Measurements from ENCODE around the gene MGAT5B. TPM values are rescaled to one million over a fixed set of nuclear protein-coding genes. Genes with fewer than 3 reads are reported as not detected.

The MGAT5B gene
- total RNA-seq, 1 experiment from 2014 or later: 4.9 TPM

DNA sequence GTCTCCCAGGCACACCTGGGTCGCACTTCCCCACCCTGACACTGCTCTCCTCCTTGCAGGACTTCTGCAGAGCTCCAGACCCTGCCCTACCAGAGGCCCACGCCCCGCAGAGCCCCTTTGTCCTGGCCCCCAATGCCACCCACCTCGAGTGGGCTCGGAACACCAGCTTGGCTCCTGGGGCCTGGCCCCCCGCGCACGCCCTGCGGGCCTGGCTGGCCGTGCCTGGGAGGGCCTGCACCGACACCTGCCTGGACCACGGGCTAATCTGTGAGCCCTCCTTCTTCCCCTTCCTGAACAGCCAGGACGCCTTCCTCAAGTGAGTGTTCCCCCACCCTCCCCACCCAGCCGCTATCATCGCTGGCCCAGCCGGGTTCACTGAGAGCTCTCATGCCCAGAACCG is 79.6 kb downstream of the MGAT5B start:
- TF ChIP-seq, protein P1, sequence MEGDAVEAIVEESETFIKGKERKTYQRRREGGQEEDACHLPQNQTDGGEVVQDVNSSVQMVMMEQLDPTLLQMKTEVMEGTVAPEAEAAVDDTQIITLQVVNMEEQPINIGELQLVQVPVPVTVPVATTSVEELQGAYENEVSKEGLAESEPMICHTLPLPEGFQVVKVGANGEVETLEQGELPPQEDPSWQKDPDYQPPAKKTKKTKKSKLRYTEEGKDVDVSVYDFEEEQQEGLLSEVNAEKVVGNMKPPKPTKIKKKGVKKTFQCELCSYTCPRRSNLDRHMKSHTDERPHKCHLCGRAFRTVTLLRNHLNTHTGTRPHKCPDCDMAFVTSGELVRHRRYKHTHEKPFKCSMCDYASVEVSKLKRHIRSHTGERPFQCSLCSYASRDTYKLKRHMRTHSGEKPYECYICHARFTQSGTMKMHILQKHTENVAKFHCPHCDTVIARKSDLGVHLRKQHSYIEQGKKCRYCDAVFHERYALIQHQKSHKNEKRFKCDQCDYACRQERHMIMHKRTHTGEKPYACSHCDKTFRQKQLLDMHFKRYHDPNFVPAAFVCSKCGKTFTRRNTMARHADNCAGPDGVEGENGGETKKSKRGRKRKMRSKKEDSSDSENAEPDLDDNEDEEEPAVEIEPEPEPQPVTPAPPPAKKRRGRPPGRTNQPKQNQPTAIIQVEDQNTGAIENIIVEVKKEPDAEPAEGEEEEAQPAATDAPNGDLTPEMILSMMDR (conservative IDR thresholded peaks at IDR 0.05; ENCODE audit: low read depth, low read length): no peak
- TF ChIP-seq EZH2phosphoT487 (IDR thresholded peaks at IDR 0.05; ENCODE audit: borderline replicate concordance, low read length) (no peak), EZH2 (IDR thresholded peaks at IDR 0.05; ENCODE audit: low read length, unreplicated experiment) (no peak)
- H3K79me2 ChIP-seq (ENCODE audit: low read length): no peaks in the 10 kb centered on the region
- no peaks in the 10 kb centered on the region for H3K36me3 ChIP-seq (ENCODE audit: low read depth, low read length)
- no peak for DNase-seq
- H3K9ac ChIP-seq (ENCODE audit: low read length): no peak overlapping the region
- H3K4me3 ChIP-seq (ENCODE audit: low read length): no peak overlapping the region
- CTCF ChIA-PET: no interaction called here
- H3K4me2 ChIP-seq (ENCODE audit: low read length): no peak overlapping the region
- no peak for ATAC-seq
- H3K27ac ChIP-seq (ENCODE audit: low read length): no peak overlapping the region
- intact Hi-C loops (cut with micrococcal nuclease): no loop called here
- no peaks in the 10 kb centered on the region for H3K9me3 ChIP-seq (ENCODE audit: low read length)
- H2AFZ ChIP-seq (ENCODE audit: low read length): no peak overlapping the region
- H3K27me3 ChIP-seq (ENCODE audit: low read length): no peaks in the 10 kb centered on the region
- no peaks in the 10 kb centered on the region for H3F3A ChIP-seq (ENCODE audit: low read length, unreplicated experiment)
- POLR2A ChIA-PET (ENCODE audit: unreplicated experiment): no interaction called here
- BruUV-seq (replicated peaks): no TSS peak
- no peaks in the 10 kb centered on the region for H4K20me1 ChIP-seq (ENCODE audit: low read length)
- H3K4me1 ChIP-seq (ENCODE audit: insufficient read depth, low read length): no peaks in the 10 kb centered on the region
- no peaks in the 10 kb centered on the region for H3K9me2 ChIP-seq (replicated peaks; ENCODE audit: low read length)

DNA sequence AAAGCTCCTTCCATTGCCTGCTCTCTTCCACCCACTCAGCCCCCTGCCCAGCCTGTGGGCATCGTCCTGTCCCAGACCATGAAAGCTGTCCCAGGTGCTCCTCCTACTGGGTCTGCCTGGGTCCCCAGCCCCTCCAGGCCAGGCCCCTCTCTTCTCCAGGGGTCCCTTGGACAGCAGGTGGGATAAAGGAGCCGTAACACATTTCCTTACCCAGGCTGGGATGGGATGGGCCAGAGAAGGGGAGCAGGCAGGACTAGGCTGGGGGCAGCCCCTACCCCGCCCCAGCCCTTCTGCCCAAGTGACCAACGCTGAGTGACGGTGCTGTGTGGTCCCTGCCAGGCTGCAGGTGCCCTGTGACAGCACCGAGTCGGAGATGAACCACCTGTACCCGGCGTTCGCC is 80.1 kb downstream of the MGAT5B start:
- CTCF ChIA-PET: no interaction called here
- no peak for ATAC-seq
- TF ChIP-seq EZH2phosphoT487 (IDR thresholded peaks at IDR 0.05; ENCODE audit: borderline replicate concordance, low read length) (no peak), EZH2 (IDR thresholded peaks at IDR 0.05; ENCODE audit: low read length, unreplicated experiment) (no peak)
- TF ChIP-seq, protein P1 (conservative IDR thresholded peaks at IDR 0.05; ENCODE audit: low read depth, low read length): no peak
- H3K79me2 ChIP-seq (ENCODE audit: low read length): no peaks in the 10 kb centered on the region
- intact Hi-C loops (cut with micrococcal nuclease): no loop called here
- no peak overlapping the region for H3K27ac ChIP-seq (ENCODE audit: low read length)
- H3K9me2 ChIP-seq (replicated peaks; ENCODE audit: low read length): no peaks in the 10 kb centered on the region
- H2AFZ ChIP-seq (ENCODE audit: low read length): no peak overlapping the region
- no peak overlapping the region for H3K4me2 ChIP-seq (ENCODE audit: low read length)
- BruUV-seq (replicated peaks): no TSS peak
- no peaks in the 10 kb centered on the region for H3K27me3 ChIP-seq (ENCODE audit: low read length)
- no peak overlapping the region for H3K9ac ChIP-seq (ENCODE audit: low read length)
- H4K20me1 ChIP-seq (ENCODE audit: low read length): no peaks in the 10 kb centered on the region
- POLR2A ChIA-PET (ENCODE audit: unreplicated experiment): no interaction called here
- H3F3A ChIP-seq (ENCODE audit: low read length, unreplicated experiment): no peaks in the 10 kb centered on the region
- no peaks in the 10 kb centered on the region for H3K4me1 ChIP-seq (ENCODE audit: insufficient read depth, low read length)
- no peaks in the 10 kb centered on the region for H3K36me3 ChIP-seq (ENCODE audit: low read depth, low read length)
- no peaks in the 10 kb centered on the region for H3K9me3 ChIP-seq (ENCODE audit: low read length)
- H3K4me3 ChIP-seq (ENCODE audit: low read length): no peak overlapping the region
- no peak for DNase-seq

- intact Hi-C loops (cut with micrococcal nuclease): no loop called here
- Histone ChIP-seq H3K27ac (ENCODE audit: low read length) (no peak overlapping the region), H3K4me1 (ENCODE audit: insufficient read depth, low read length) (no peaks in the 10 kb centered on the region), H3K9ac (ENCODE audit: low read length) (no peak overlapping the region), H3K4me3 (ENCODE audit: low read length) (no peak overlapping the region), H3K79me2 (ENCODE audit: low read length) (no peaks in the 10 kb centered on the region), H4K20me1 (ENCODE audit: low read length) (no peaks in the 10 kb centered on the region), H3K36me3 (ENCODE audit: low read depth, low read length) (no peaks in the 10 kb centered on the region), H3K9me2 (replicated peaks; ENCODE audit: low read length) (no peaks in the 10 kb centered on the region), H3K27me3 (ENCODE audit: low read length) (no peaks in the 10 kb centered on the region), H3F3A (ENCODE audit: low read length, unreplicated experiment) (no peaks in the 10 kb centered on the region), H3K9me3 (ENCODE audit: low read length) (no peaks in the 10 kb centered on the region), H2AFZ (ENCODE audit: low read length) (no peak overlapping the region), H3K4me2 (ENCODE audit: low read length) (no peak overlapping the region)
- ChIA-PET CTCF (no interaction called here), POLR2A (ENCODE audit: unreplicated experiment) (no interaction called here)
- no TSS peak for BruUV-seq (replicated peaks)
- ATAC-seq: no peak
- DNase-seq: no peak
- TF ChIP-seq EZH2 (IDR thresholded peaks at IDR 0.05; ENCODE audit: low read length, unreplicated experiment) (no peak), EZH2phosphoT487 (IDR thresholded peaks at IDR 0.05; ENCODE audit: borderline replicate concordance, low read length) (no peak)
- TF ChIP-seq, protein P1 (conservative IDR thresholded peaks at IDR 0.05; ENCODE audit: low read depth, low read length): no peak
Observed at GRCh38 chr17:76948726-76949342, 80.6 kb downstream of the MGAT5B start.
